ENCODE data around the gene ATP9B.

Gene ATP9B

DNA sequence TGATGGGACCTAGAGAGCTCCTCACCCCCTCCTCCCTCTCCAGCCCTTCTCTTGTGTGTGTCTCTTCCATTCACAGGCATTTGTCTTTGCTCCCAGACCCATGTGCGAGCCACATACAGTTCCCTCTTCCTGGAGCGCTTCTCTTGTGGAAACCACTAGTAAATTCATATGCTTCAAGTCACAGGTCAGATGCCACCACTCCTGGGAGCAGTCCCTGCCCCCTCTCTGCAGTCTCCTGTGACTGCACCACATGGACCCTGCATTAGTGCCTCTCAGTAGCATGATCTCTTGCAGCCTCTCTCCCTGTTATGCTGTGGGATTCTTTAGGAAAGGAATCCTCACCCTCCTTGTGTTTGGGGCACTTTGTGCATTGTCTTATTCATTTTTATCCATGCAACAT lies 230.1 kb downstream of the ATP9B start (continued):
- TF ChIP-seq BCL11B (tag by site-specific recombination; IDR thresholded peaks at IDR 0.05; ENCODE audit: low read depth) (no peak), ZNF239 (tag by site-specific recombination; IDR thresholded peaks at IDR 0.05) (no peak), YY1 (tag by site-specific recombination; IDR thresholded peaks at IDR 0.05) (no peak), ZNF23 (tag by site-specific recombination; IDR thresholded peaks at IDR 0.05; ENCODE audit: borderline replicate concordance) (no peak)

DNA sequence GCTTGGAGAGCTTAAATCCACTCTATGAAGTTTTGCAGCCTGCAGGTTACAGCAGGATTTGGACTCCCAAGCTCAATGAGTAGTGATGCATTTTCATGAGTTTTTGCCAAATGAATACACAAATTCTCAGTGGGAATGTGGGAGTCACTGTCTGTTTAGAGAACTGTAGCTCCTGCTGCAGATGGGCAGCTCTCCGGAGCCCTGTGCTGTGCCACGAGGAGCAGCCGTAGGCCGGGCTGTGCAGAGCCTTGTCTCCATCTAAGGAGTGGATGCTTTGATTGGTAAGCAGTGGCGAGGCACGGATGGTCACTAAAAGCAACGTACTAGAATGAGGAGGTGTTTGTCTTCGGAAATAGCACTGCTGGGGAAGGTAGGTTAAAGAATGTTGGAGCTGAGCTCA lies 230.5 kb downstream of the ATP9B start:
- TF ChIP-seq ZNF843 (tag by site-specific recombination; IDR thresholded peaks at IDR 0.05), result no peak
- no peak for TF ChIP-seq ZNF677 (tag by site-specific recombination; IDR thresholded peaks at IDR 0.05)
- no peak for TF ChIP-seq MEIS1 (CRISPR knock-in tag; IDR thresholded peaks at IDR 0.05; ENCODE audit: borderline replicate concordance)
- no peak for TF ChIP-seq ZNF623 (tag by site-specific recombination; IDR thresholded peaks at IDR 0.05)
- TF ChIP-seq, protein P1, sequence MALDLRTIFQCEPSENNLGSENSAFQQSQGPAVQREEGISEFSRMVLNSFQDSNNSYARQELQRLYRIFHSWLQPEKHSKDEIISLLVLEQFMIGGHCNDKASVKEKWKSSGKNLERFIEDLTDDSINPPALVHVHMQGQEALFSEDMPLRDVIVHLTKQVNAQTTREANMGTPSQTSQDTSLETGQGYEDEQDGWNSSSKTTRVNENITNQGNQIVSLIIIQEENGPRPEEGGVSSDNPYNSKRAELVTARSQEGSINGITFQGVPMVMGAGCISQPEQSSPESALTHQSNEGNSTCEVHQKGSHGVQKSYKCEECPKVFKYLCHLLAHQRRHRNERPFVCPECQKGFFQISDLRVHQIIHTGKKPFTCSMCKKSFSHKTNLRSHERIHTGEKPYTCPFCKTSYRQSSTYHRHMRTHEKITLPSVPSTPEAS (tag by site-specific recombination; IDR thresholded peaks at IDR 0.05), result no peak
- TF ChIP-seq, protein P2, sequence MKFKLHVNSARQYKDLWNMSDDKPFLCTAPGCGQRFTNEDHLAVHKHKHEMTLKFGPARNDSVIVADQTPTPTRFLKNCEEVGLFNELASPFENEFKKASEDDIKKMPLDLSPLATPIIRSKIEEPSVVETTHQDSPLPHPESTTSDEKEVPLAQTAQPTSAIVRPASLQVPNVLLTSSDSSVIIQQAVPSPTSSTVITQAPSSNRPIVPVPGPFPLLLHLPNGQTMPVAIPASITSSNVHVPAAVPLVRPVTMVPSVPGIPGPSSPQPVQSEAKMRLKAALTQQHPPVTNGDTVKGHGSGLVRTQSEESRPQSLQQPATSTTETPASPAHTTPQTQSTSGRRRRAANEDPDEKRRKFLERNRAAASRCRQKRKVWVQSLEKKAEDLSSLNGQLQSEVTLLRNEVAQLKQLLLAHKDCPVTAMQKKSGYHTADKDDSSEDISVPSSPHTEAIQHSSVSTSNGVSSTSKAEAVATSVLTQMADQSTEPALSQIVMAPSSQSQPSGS (tag by site-specific recombination; IDR thresholded peaks at IDR 0.05; ENCODE audit: low read depth), result no peak
- TF ChIP-seq, protein P3, sequence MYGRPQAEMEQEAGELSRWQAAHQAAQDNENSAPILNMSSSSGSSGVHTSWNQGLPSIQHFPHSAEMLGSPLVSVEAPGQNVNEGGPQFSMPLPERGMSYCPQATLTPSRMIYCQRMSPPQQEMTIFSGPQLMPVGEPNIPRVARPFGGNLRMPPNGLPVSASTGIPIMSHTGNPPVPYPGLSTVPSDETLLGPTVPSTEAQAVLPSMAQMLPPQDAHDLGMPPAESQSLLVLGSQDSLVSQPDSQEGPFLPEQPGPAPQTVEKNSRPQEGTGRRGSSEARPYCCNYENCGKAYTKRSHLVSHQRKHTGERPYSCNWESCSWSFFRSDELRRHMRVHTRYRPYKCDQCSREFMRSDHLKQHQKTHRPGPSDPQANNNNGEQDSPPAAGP (tag by site-specific recombination; IDR thresholded peaks at IDR 0.05), result no peak
- TF ChIP-seq, protein P4, sequence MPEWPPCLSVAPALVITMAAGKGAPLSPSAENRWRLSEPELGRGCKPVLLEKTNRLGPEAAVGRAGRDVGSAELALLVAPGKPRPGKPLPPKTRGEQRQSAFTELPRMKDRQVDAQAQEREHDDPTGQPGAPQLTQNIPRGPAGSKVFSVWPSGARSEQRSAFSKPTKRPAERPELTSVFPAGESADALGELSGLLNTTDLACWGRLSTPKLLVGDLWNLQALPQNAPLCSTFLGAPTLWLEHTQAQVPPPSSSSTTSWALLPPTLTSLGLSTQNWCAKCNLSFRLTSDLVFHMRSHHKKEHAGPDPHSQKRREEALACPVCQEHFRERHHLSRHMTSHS (tag by site-specific recombination; IDR thresholded peaks at IDR 0.05), result no peak
- TF ChIP-seq ZBTB20 (tag by site-specific recombination; IDR thresholded peaks at IDR 0.05), result no peak
- TF ChIP-seq, protein P5, sequence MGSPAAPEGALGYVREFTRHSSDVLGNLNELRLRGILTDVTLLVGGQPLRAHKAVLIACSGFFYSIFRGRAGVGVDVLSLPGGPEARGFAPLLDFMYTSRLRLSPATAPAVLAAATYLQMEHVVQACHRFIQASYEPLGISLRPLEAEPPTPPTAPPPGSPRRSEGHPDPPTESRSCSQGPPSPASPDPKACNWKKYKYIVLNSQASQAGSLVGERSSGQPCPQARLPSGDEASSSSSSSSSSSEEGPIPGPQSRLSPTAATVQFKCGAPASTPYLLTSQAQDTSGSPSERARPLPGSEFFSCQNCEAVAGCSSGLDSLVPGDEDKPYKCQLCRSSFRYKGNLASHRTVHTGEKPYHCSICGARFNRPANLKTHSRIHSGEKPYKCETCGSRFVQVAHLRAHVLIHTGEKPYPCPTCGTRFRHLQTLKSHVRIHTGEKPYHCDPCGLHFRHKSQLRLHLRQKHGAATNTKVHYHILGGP (tag by site-specific recombination; IDR thresholded peaks at IDR 0.05), result no peak
- TF ChIP-seq, protein P6, sequence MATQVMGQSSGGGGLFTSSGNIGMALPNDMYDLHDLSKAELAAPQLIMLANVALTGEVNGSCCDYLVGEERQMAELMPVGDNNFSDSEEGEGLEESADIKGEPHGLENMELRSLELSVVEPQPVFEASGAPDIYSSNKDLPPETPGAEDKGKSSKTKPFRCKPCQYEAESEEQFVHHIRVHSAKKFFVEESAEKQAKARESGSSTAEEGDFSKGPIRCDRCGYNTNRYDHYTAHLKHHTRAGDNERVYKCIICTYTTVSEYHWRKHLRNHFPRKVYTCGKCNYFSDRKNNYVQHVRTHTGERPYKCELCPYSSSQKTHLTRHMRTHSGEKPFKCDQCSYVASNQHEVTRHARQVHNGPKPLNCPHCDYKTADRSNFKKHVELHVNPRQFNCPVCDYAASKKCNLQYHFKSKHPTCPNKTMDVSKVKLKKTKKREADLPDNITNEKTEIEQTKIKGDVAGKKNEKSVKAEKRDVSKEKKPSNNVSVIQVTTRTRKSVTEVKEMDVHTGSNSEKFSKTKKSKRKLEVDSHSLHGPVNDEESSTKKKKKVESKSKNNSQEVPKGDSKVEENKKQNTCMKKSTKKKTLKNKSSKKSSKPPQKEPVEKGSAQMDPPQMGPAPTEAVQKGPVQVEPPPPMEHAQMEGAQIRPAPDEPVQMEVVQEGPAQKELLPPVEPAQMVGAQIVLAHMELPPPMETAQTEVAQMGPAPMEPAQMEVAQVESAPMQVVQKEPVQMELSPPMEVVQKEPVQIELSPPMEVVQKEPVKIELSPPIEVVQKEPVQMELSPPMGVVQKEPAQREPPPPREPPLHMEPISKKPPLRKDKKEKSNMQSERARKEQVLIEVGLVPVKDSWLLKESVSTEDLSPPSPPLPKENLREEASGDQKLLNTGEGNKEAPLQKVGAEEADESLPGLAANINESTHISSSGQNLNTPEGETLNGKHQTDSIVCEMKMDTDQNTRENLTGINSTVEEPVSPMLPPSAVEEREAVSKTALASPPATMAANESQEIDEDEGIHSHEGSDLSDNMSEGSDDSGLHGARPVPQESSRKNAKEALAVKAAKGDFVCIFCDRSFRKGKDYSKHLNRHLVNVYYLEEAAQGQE (tag by site-specific recombination; IDR thresholded peaks at IDR 0.05), result no peak
- no peak for TF ChIP-seq KLF16 (tag by site-specific recombination; IDR thresholded peaks at IDR 0.05)
- TF ChIP-seq ZNF302 (tag by site-specific recombination; IDR thresholded peaks at IDR 0.05; ENCODE audit: low read depth), result no peak
- no peak for TF ChIP-seq ZNF202 (tag by site-specific recombination; IDR thresholded peaks at IDR 0.05; ENCODE audit: borderline replicate concordance)
- no peak for TF ChIP-seq ZNF621 (tag by site-specific recombination; IDR thresholded peaks at IDR 0.05)
- ChIA-PET CTCF (interaction anchor here (0.5 kb wide), 1 partner anchor 723 kb away, joined by 3 read pairs; no protein-coding TSS in a partner anchor), POLR2A (no interaction called here)
- Histone ChIP-seq H3K9me3 (ENCODE audit: control insufficient read depth, insufficient read depth, low read depth, low read length) (no peaks in the 10 kb centered on the region), H3K27ac (ENCODE audit: extremely low read depth, low read depth, low read length) (no peak overlapping the region), H3K4me1 (ENCODE audit: control insufficient read depth, insufficient read depth, low read length) (no peaks in the 10 kb centered on the region), H3K4me3 (ENCODE audit: low read depth, low read length) (no peak overlapping the region), H3K36me3 (ENCODE audit: control insufficient read depth in 2 of 2, insufficient read depth in 1 of 2, low read length in 2 of 2) (0 out of 3 replicates have a peak, but pooled peaks cover 0 to 3% of the 10 kb centered on the region in 2 experiments)

All from HEK293 (cell line).